H1 (cell line): ENCODE data around the gene HSPA6. TPM values are rescaled to one million over a fixed set of nuclear protein-coding genes. Genes with fewer than 3 reads are reported as not detected.

Source experiments
- CTCF ChIA-PET: fragments of 300-600 bp; sonication (Branson Sonifier 250); formaldehyde crosslinking; loops from one replicate; lab custom pipeline; 2021; ENCODE audit not compliant: partially characterized antibody; lab: Charles Lee
- POLR2A ChIA-PET: fragments of 300-600 bp; sonication (Branson Sonifier 250); formaldehyde crosslinking; loops from one replicate; lab custom pipeline; 2021; ENCODE audit warnings: inconsistent platforms; ENCODE audit not compliant: partially characterized antibody; lab: Charles Lee
- DNase-seq, 2 experiments: peaks; one replicate each; pipeline versions ENCODE4 v3.0.0 to v3.0.0-alpha.2; 2010 to 2022; ENCODE audit warnings: low spot score in 2 of 2, low read depth in 1 of 2, mixed read lengths in 1 of 2
- FAIRE-seq: peaks from 2 replicates; lab custom pipeline; 2011; peaks lifted over from hg19 to GRCh38; lab: Jason Lieb, UNC
- H2AFZ ChIP-seq: 2 replicates; pipeline ENCODE4 v1.8.1; 2012; ENCODE audit warnings: low read length, inconsistent platforms
- H2AK5ac ChIP-seq: 2 replicates; pipeline ENCODE4 v1.6.1; 2013; ENCODE audit warnings: low read depth, low read length
- H2BK120ac ChIP-seq: replicated peaks from 2 replicates; pipeline ENCODE3; 2013; ENCODE audit warnings: low read depth, low read length, inconsistent platforms
- H2BK12ac ChIP-seq: 2 replicates; pipeline ENCODE4 v1.6.1; 2013; ENCODE audit warnings: low read depth, low read length
- H2BK15ac ChIP-seq: 2 replicates; pipeline ENCODE4 v1.6.1; 2013; ENCODE audit warnings: low read length
- H2BK20ac ChIP-seq: 2 replicates; pipeline ENCODE4 v1.6.1; 2013; ENCODE audit warnings: low read length
- H2BK5ac ChIP-seq: 2 replicates; pipeline ENCODE4 v1.6.1; 2013; ENCODE audit warnings: low read depth, low read length
- H3K14ac ChIP-seq: 2 replicates; pipeline ENCODE4 v1.6.1; 2013; ENCODE audit warnings: inconsistent platforms; ENCODE audit not compliant: insufficient read length
- H3K18ac ChIP-seq: 2 replicates; pipeline ENCODE4 v1.6.1; 2013; ENCODE audit warnings: low read length; ENCODE audit errors: extremely low read depth
- H3K23ac ChIP-seq: 2 replicates; pipeline ENCODE4 v1.6.1; 2013; ENCODE audit warnings: inconsistent platforms; ENCODE audit not compliant: insufficient read length
- H3K23me2 ChIP-seq: 2 replicates; pipeline ENCODE4 v1.6.1; 2013; ENCODE audit warnings: low read depth, low read length
- H3K27ac ChIP-seq: 2 replicates; pipeline ENCODE4 v1.6.1; 2011; ENCODE audit warnings: low read depth, low read length, inconsistent platforms
- H3K27me3 ChIP-seq, 4 experiments: replicated peaks in 1 of 4; 1 replicate in 1 of 4; 2 replicates in 3 of 4; pipeline versions ENCODE4 v1.6.1 to v1.8.1; 2011 to 2013; ENCODE audit warnings: low read length in 3 of 4, mild to moderate bottlenecking in 3 of 4, inconsistent platforms in 2 of 4, mixed read lengths in 2 of 4, moderate library complexity in 1 of 4; ENCODE audit not compliant: control insufficient read depth in 3 of 4, insufficient read depth in 3 of 4; ENCODE audit errors: extremely low read depth in 1 of 4
- H3K36me3 ChIP-seq, 4 experiments: 2 replicates each; pipeline versions ENCODE4 v1.6.1 to v1.8.1; 2011 to 2013; ENCODE audit warnings: mild to moderate bottlenecking in 4 of 4, low read length in 3 of 4, moderate library complexity in 2 of 4, control low read depth in 1 of 4, inconsistent platforms in 1 of 4; ENCODE audit not compliant: insufficient read depth in 4 of 4, control insufficient read depth in 2 of 4
- H3K4ac ChIP-seq: replicated peaks from 2 replicates; pipeline ENCODE3; 2013; ENCODE audit warnings: low read length, low read depth, mixed read lengths, inconsistent platforms; ENCODE audit not compliant: insufficient read length
- H3K4me1 ChIP-seq, 4 experiments: replicated peaks in 1 of 4; 1 replicate in 1 of 4; 2 replicates in 3 of 4; pipeline versions ENCODE4 v1.6.1 to v1.8.1; 2011 to 2013; ENCODE audit warnings: low read length in 3 of 4, inconsistent platforms in 2 of 4, mixed read lengths in 1 of 4; ENCODE audit not compliant: insufficient read depth in 4 of 4, control insufficient read depth in 3 of 4
- H3K4me2 ChIP-seq, 2 experiments: 2 replicates each; pipeline versions ENCODE4 v1.6.1 to v1.8.1; 2011 to 2013; ENCODE audit warnings: low read depth in 2 of 2, low read length in 2 of 2, control low read depth in 1 of 2, inconsistent platforms in 1 of 2, mild to moderate bottlenecking in 1 of 2; ENCODE audit not compliant: insufficient read depth in 1 of 2
- H3K4me3 ChIP-seq, 4 experiments: fragments of 200-600, 300-600 bp in 1 of 4; sonication (generic), shearing (Covaris generic), sonication (Bioruptor Twin) in 1 of 4; 2 replicates each; pipeline versions ENCODE4 v1.5.1 to v1.8.1; 2011 to 2016; ENCODE audit warnings: low read length in 4 of 4, low read depth in 3 of 4, control low read depth in 2 of 4, inconsistent platforms in 2 of 4, mild to moderate bottlenecking in 2 of 4, mixed read lengths in 1 of 4, moderate library complexity in 1 of 4; ENCODE audit not compliant: insufficient read depth in 2 of 4; ENCODE audit errors: extremely low read depth in 1 of 4
- H3K56ac ChIP-seq: replicated peaks from 2 replicates; pipeline ENCODE3; 2013; ENCODE audit warnings: low read depth, mild to moderate bottlenecking, mixed read lengths, low read length, inconsistent platforms; ENCODE audit not compliant: insufficient read length
- H3K79me1 ChIP-seq: 2 replicates; pipeline ENCODE4 v1.6.1; 2013; ENCODE audit warnings: low read depth, low read length, control low read depth
- H3K79me2 ChIP-seq, 2 experiments: 2 replicates each; pipeline versions ENCODE4 v1.6.1 to v1.8.1; 2012 to 2013; ENCODE audit warnings: low read length in 2 of 2, mild to moderate bottlenecking in 2 of 2, inconsistent platforms in 1 of 2; ENCODE audit not compliant: insufficient read depth in 2 of 2, control insufficient read depth in 1 of 2
- H3K9ac ChIP-seq, 4 experiments: replicated peaks in 1 of 4; 1 replicate in 1 of 4; 2 replicates in 3 of 4; pipeline versions ENCODE4 v1.6.1 to v1.8.1; 2011 to 2013; ENCODE audit warnings: low read depth in 3 of 4, low read length in 3 of 4, control low read depth in 2 of 4, mild to moderate bottlenecking in 2 of 4, moderate library complexity in 2 of 4, inconsistent platforms in 1 of 4; ENCODE audit errors: extremely low read depth in 1 of 4
- H3K9me3 ChIP-seq, 2 experiments: 2 replicates each; pipeline versions ENCODE4 v1.6.1 to v1.8.1; 2012 to 2013; ENCODE audit warnings: mild to moderate bottlenecking in 2 of 2, moderate library complexity in 2 of 2, control low read depth in 1 of 2, inconsistent platforms in 1 of 2, low read depth in 1 of 2, low read length in 1 of 2, mixed read lengths in 1 of 2; ENCODE audit not compliant: insufficient read depth in 2 of 2
- H4K20me1 ChIP-seq, 2 experiments: replicated peaks in 1 of 2; 2 replicates each; pipeline versions ENCODE3 to v1.8.1; 2011 to 2013; ENCODE audit warnings: inconsistent platforms in 2 of 2, low read length in 2 of 2, mild to moderate bottlenecking in 1 of 2; ENCODE audit not compliant: insufficient read depth in 2 of 2, control insufficient read depth in 1 of 2
- H4K5ac ChIP-seq: 2 replicates; pipeline ENCODE4 v1.6.1; 2013; ENCODE audit warnings: low read length, low read depth, mixed read lengths, inconsistent platforms; ENCODE audit not compliant: insufficient read length
- H4K8ac ChIP-seq: 2 replicates; pipeline ENCODE4 v1.8.0; 2013; ENCODE audit warnings: mild to moderate bottlenecking, moderate library complexity, low read length, inconsistent platforms; ENCODE audit not compliant: insufficient read depth; ENCODE audit errors: extremely low read depth
- H4K91ac ChIP-seq: replicated peaks from 2 replicates; pipeline ENCODE3; 2013; ENCODE audit warnings: low read length, mixed read lengths, inconsistent platforms; ENCODE audit not compliant: insufficient read length
- BACH1 ChIP-seq: IDR thresholded peaks from 2 replicates; pipeline ENCODE4 v1.6.1; 2012; ENCODE audit warnings: low read length, improper control_type of control experiment
- CBX5 ChIP-seq: fragments of 300-800, 300-1000 bp; sonication (generic); IDR thresholded peaks from 2 replicates; pipeline ENCODE4 v1.7.1; 2016; ENCODE audit warnings: antibody characterized with exemption, low read length, low read depth
- GABPA ChIP-seq: IDR thresholded peaks from 2 replicates; pipeline ENCODE4 v1.6.1; 2011; ENCODE audit warnings: mild to moderate bottlenecking, low read length, moderate library complexity, borderline replicate concordance; ENCODE audit not compliant: insufficient read depth
- PHF8 ChIP-seq: fragments of 200-600 bp; sonication (generic); conservative IDR thresholded peaks from 2 replicates; pipeline ENCODE4 v1.7.1; 2012; ENCODE audit warnings: low read depth, mild to moderate bottlenecking, inconsistent platforms, low read length, moderate library complexity
- POLR2A ChIP-seq, 2 experiments: IDR thresholded peaks; 1 replicate in 1 of 2; 2 replicates in 1 of 2; pipeline ENCODE4 v1.6.1; 2011; ENCODE audit warnings: low read depth in 2 of 2, low read length in 2 of 2, mild to moderate bottlenecking in 2 of 2; ENCODE audit errors: control extremely low read depth in 1 of 2
- POLR2AphosphoS5 ChIP-seq: IDR thresholded peaks from 2 replicates; pipeline ENCODE4 v1.6.1; 2011; ENCODE audit warnings: low read depth, low read length
- RAD21 ChIP-seq, 2 experiments: IDR thresholded peaks in 1 of 2; conservative IDR thresholded peaks in 1 of 2; 2 replicates each; pipeline ENCODE4 v1.6.1; 2011; ENCODE audit warnings: low read depth in 2 of 2, low read length in 2 of 2, improper control_type of control experiment in 1 of 2, inconsistent platforms in 1 of 2, mild to moderate bottlenecking in 1 of 2, moderate library complexity in 1 of 2
- SRF ChIP-seq: IDR thresholded peaks from 2 replicates; pipeline ENCODE4 v1.6.1; 2011; ENCODE audit warnings: mild to moderate bottlenecking, low read depth, low read length, moderate library complexity
- WGBS, 2 experiments: shearing (Covaris generic) in 1 of 2; methylation state at CpG; one replicate each; pipeline versions ENCODE4 v1.1.6 to v1.1.7; 2013 to 2015; ENCODE audit warnings: low lambda C conversion rate in 2 of 2, mixed read lengths in 2 of 2, inconsistent platforms in 1 of 2, low coverage in 1 of 2, missing lambda C conversion rate in 1 of 2; ENCODE audit not compliant: insufficient replicate concordance in 2 of 2, insufficient coverage in 1 of 2, insufficient read length in 1 of 2; ENCODE audit errors: extremely low coverage in 1 of 2, missing lambda C conversion rate in 1 of 2; 5-methylcytosine and 5-hydroxymethylcytosine counted together
- polyA plus RNA-seq, 7 experiments: library from polyadenylated mRNA; depleted of rRNA in 3 of 7; stranded (reverse) in 5 of 7; unstranded in 2 of 7; fragments of >200 nt in 5 of 7; fragments of 200-250 nt in 2 of 7; gene quantifications; 1 replicate in 5 of 7; 2 replicates in 1 of 7; 4 replicates in 1 of 7; pipeline versions ENCODE4 v1.2.1 to v1.2.3, GENCODE V29; 2011 to 2013; ENCODE audit warnings: missing spikeins in 2 of 7, mixed read lengths in 2 of 7
- total RNA-seq: library from RNA; stranded (reverse); fragmentation: NEBNext Ultra II Directional; extraction: Animal tissue kit (Norgen Biotek cat#: 25700); gene quantifications from 2 replicates; pipeline ENCODE4 v1.2.1, GENCODE V29; 2021

Gene HSPA6
- total and polyA plus RNA-seq, 2 of the 8 experiments (the other 6 are each of a cell fraction or from before 2014, with no cell fraction given): 0.06 to 0.15 TPM

- Histone ChIP-seq H3K4me1 (peaks cover 0 to 4% (median 0%) of the 10 kb centered on the region in 4 experiments; a peak in 4 of 7 replicates), H3K9ac (no peak overlapping the region), H3K79me1 (no peaks in the 10 kb centered on the region), H2BK20ac (no peak overlapping the region), H4K20me1 (no peaks in the 10 kb centered on the region), H3K18ac (no peak overlapping the region), H2BK15ac (no peak overlapping the region), H3K27ac (no peak overlapping the region), H4K91ac (no peak overlapping the region), H4K5ac (no peak overlapping the region), H3K23ac (no peak overlapping the region), H3K56ac (no peak overlapping the region), H2AFZ (no peak overlapping the region), H3K27me3 (no peaks in the 10 kb centered on the region), H2AK5ac (no peak overlapping the region), H2BK5ac (no peak overlapping the region), H3K14ac (no peak overlapping the region), H3K4me2 (no peak overlapping the region), H2BK12ac (no peak overlapping the region), H4K8ac (no peak overlapping the region), H2BK120ac (no peak overlapping the region), H3K4ac (no peak overlapping the region), H3K79me2 (no peaks in the 10 kb centered on the region), H3K9me3 (no peaks in the 10 kb centered on the region), H3K4me3 (no peak overlapping the region), H3K23me2 (no peaks in the 10 kb centered on the region), H3K36me3 (no peaks in the 10 kb centered on the region)
- ChIA-PET CTCF (interaction anchor here (1.0 to 3.2 kb wide), 5 partner anchors 9 to 28 kb away, joined by 3 to 14 read pairs (median 3); no protein-coding TSS in a partner anchor), POLR2A (no interaction called here)
- TF ChIP-seq RAD21 (IDR thresholded peaks at IDR 0.05 in 1 of 2, conservative IDR thresholded peaks at IDR 0.05 in 1 of 2; ENCODE audit: low read depth in 2 of 2, low read length in 2 of 2) (no peak), PHF8 (no peak), POLR2AphosphoS5 (no peak), GABPA (no peak), CBX5 (no peak), BACH1 (no peak), SRF (no peak), POLR2A (IDR thresholded peaks at IDR 0.05; ENCODE audit: control extremely low read depth in 1 of 2, low read depth in 2 of 2, low read length in 2 of 2) (no peak)
- DNase-seq (no peak), FAIRE-seq (no peak)
- WGBS, 2 experiments: 82% methylated on average over 5 of the region's 5 CpGs; no CpG with 5 or more reads in 1 of the 2 experiments
Measured at GRCh38 chr1:161511018-161511755, 13.2 kb upstream of the HSPA6 start.
